ENCODE measurements around the gene BCDIN3D. TPM values are rescaled to one million over a fixed set of nuclear protein-coding genes. Genes with fewer than 3 reads are reported as not detected.
A peak's percentile ranks its signal among the peaks of the same experiment; 100 is the strongest.

The BCDIN3D gene, protein sequence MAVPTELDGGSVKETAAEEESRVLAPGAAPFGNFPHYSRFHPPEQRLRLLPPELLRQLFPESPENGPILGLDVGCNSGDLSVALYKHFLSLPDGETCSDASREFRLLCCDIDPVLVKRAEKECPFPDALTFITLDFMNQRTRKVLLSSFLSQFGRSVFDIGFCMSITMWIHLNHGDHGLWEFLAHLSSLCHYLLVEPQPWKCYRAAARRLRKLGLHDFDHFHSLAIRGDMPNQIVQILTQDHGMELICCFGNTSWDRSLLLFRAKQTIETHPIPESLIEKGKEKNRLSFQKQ
- total RNA-seq = 5.8 TPM
- 4.4 TPM for polyA plus RNA-seq

DNA sequence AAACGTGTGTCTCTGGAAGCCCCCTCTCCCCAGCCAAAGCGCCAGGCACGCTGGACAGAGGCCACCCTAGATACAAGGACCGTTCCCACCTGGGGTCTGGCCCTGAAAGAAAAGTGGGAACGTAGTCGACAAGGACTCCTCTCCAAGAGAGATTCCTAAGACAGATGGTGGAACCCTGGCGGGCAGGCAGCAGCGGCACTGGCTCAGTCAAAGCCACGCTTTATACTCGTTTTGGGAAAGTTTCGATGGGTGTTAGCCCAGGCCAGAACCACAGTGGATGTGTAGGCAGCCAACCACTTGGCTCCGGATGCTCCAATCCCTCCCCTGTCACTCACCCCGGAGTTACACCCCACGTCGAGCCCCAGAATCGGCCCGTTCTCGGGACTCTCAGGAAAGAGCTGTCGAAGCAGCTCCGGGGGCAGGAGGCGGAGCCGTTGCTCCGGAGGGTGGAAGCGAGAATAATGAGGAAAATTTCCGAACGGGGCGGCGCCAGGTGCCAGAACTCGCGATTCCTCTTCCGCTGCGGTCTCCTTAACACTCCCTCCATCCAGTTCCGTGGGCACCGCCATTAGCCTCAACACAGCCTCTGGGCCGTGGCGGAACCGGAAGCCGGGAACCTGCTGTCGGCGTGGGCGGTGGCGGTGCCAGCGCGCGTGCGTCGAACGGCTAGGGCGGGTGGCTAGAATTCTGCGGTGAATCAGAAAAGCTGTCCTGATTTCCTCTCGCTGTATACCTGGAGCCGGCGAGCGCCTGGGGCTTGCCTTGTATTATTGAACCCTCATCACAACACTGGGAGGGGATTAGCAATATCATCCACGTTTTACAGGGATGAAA, at the start of gene BCDIN3D:
Gene BCDIN3D (minus strand): TSS at position 588 of the 834 bp plus-strand sequence. CDS start 19 bp downstream, at position 569.
- WGBS = under 1% methylated on average over 55 of the region's 55 CpGs
- H3K27ac ChIP-seq (ENCODE audit: low read depth) = peak within 1 kb of the TSS; percentile 86
- peak within 1 kb of the TSS; percentile 43 for H3K4me3 ChIP-seq (ENCODE audit: low read depth, low read length)
- DNase-seq (ENCODE audit: extremely low spot score) = peak; percentile 83
- H3K4me1 ChIP-seq (ENCODE audit: insufficient read depth) = no peaks in the 10 kb centered on the region
- no peaks in the 10 kb centered on the region for H3K36me3 ChIP-seq (ENCODE audit: insufficient read depth)

DNA sequence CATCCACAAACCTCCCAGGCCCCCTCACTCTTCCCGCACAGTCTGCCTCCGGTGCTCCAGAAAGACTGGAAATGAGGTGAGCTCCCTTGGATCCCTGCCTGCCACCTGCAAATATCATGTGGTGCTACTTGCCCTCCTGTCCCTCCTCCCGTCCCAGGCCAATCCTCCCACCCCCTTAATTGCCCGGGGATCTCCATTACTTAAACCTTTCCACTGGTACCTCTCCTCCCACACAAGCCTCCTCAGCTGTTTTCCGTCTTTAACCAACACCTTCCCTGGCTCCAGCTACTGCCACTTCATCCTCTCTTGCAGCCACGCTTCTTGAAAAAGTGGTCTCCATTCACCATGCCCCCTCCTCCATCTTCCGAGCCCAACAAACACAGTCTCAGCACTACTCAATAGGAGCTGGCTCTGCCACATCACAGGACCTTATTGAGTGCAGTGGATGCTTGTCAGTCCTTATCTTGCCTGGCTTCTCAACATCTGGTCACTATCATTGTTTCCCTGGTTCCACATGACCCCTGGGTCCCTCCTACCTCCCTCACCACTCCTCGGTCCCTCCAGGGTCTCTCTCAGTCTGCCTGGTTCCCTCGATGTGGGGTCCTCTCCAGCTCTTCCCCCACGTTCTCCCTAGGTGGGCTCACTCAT, 49.3 kb upstream of the BCDIN3D start:
- DNase-seq (ENCODE audit: extremely low spot score) = no peak
- H3K4me3 ChIP-seq (ENCODE audit: low read depth, low read length) = no peak overlapping the region
- H3K36me3 ChIP-seq (ENCODE audit: insufficient read depth) = no peaks in the 10 kb centered on the region
- 74% methylated on average over 10 of the region's 10 CpGs for WGBS
- H3K4me1 ChIP-seq (ENCODE audit: insufficient read depth) = no peaks in the 10 kb centered on the region
- no peak overlapping the region for H3K27ac ChIP-seq (ENCODE audit: low read depth)

DNA sequence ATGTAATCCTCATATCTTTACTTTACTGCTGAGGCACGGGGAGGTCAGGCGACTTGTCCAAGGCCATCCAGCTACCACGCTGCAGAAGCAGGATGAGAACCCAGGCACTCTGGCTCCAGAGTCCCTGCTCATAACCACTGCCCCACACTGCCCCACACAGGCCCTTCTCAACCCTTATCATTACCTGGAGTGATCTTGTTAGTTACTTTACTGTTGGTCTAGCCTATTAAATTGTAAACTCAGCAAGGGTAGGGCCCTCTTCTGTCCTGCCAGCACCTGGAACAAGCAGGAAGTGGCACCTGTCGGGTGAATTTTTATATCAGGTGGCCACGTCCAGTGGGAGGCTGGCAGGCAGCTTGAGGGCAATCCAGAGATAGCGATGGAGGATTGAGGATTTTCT, 48.6 kb upstream of the BCDIN3D start:
- WGBS = 67% methylated on average over 6 of the region's 6 CpGs
- DNase-seq (ENCODE audit: extremely low spot score) = no peak

DNA sequence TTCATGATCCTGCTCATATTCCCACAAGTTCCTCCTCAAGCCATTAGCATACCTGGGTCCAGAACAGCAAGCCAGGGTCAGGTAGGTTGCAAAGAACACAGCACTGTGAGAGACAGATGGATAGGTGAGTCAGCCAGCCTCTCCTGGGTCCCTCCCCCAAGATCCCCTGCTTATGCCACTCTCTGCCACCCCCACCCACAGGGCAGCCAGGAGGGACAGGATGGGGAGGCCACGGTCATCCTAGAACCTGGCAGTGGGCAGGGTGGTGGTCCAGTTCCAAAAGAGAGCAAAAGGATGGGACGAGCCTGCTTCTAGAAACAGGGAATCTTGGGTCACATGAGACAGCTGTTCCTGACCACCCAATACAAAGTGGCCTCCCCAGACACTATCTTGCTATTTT, 48.1 kb upstream of the BCDIN3D start:
- no peak for DNase-seq (ENCODE audit: extremely low spot score)
- Histone ChIP-seq H3K4me3 (ENCODE audit: low read depth, low read length) (no peak overlapping the region), H3K36me3 (ENCODE audit: insufficient read depth) (no peaks in the 10 kb centered on the region), H3K4me1 (ENCODE audit: insufficient read depth) (no peaks in the 10 kb centered on the region), H3K27ac (ENCODE audit: low read depth) (no peak overlapping the region)
- 60% methylated on average over 2 of the region's 2 CpGs for WGBS

More for the DNA sequence above, 48.6 kb upstream of the BCDIN3D start:
- Histone ChIP-seq H3K4me3 (ENCODE audit: low read depth, low read length) (no peak overlapping the region), H3K36me3 (ENCODE audit: insufficient read depth) (no peaks in the 10 kb centered on the region), H3K4me1 (ENCODE audit: insufficient read depth) (no peaks in the 10 kb centered on the region), H3K27ac (ENCODE audit: low read depth) (no peak overlapping the region)

DNA sequence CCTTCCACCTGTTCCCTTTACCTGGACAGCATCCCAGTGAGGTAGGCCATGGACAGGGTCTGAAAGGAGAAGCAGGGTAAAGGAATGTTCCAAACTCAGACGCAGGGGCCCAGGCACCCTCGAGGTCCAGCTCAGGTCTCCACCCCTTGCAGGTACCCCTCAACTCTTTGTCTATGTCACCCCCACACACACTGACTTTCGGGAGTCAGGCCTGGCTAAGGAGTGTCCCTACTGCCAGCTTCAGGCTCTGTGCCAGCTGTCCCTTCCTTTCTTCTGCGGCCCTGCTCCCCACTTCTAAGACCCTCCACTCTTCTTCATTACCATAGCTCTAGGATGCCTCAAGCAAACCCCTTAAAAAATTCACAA, 47.2 kb upstream of the BCDIN3D start:
- DNase-seq (ENCODE audit: extremely low spot score) = no peak
- Histone ChIP-seq H3K27ac (ENCODE audit: low read depth) (no peak overlapping the region), H3K4me3 (ENCODE audit: low read depth, low read length) (no peak overlapping the region), H3K36me3 (ENCODE audit: insufficient read depth) (no peaks in the 10 kb centered on the region), H3K4me1 (ENCODE audit: insufficient read depth) (no peaks in the 10 kb centered on the region)
- WGBS = 91% methylated on average over 4 of the region's 4 CpGs

DNA sequence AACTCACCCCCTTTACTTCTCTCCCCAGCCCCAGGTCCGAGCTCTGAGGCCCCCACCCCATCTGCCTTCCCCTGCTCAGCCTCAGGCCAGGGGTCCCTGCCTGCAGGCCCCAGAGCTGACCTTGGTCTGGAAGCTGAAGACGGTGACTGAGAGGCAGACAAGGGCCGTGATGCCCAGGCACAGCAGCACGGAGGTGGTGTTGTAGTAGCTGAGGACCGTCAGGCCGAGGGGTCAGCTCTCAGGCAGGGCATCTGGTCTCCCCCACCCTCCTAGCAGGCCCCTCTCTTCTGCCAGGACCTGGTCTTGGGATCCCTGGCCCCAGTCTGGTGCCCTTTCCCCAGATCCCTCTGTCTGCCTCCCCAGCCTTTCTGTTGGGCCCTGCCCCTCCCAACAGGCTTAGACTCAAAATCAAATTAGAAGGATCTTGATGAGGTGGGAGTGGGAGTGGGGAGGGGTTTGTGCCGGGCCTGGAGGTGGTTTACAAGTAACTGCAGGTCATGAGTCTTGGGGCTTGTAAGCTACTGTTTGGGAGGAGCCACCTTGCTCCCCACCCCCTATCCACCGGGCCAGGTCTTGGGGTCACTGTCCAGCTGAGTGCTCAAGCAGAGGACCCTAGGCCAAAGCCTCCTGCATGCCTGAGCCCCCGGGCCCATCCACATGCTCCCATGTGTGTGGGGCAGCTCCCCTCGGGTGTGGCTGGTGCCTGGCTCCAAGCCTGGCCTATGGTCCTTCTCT, 46.6 kb upstream of the BCDIN3D start:
- Histone ChIP-seq H3K4me3 (ENCODE audit: low read depth, low read length) (no peak overlapping the region), H3K36me3 (ENCODE audit: insufficient read depth) (no peaks in the 10 kb centered on the region), H3K27ac (ENCODE audit: low read depth) (no peak overlapping the region), H3K4me1 (ENCODE audit: insufficient read depth) (no peaks in the 10 kb centered on the region)
- 88% methylated on average over 10 of the region's 10 CpGs for WGBS
- no peak for DNase-seq (ENCODE audit: extremely low spot score)

DNA sequence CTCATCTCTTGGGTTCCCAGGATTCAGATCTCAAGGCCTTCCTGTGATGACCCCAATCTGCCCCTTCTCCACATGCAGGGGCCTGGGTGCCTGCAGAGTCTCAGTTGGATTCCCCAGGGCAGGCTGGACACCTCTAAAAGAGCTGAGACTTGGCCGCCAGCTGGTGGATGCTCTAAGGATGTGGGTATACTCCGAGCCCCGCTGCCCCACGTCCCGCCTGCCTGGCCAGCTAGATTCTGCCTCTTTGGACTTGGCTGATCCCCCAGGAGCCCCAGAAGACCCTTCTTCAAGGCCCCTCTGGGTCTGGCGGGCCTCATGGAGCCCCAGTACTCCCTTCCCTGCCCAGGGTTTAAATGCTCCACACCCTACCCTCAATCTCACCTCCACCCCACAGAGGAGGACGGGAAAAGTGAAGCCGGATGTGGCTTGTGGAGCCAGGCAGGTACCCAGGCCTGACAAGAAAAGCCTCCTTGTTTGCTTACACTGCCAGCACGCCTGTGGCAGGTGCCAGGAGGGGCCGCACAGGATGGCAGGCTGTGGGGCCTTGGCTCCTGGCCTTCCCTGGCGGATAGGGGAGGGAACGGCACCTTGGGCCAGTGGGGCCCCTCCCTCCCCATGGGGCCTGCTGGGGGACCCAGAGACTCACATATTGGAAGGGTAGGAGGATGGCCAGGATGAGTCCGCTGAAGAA, 45.7 kb upstream of the BCDIN3D start:
- WGBS = 89% methylated on average over 13 of the region's 13 CpGs
- no peak for DNase-seq (ENCODE audit: extremely low spot score)
- Histone ChIP-seq H3K36me3 (ENCODE audit: insufficient read depth) (no peaks in the 10 kb centered on the region), H3K4me1 (ENCODE audit: insufficient read depth) (no peaks in the 10 kb centered on the region), H3K4me3 (ENCODE audit: low read depth, low read length) (no peak overlapping the region), H3K27ac (ENCODE audit: low read depth) (no peak overlapping the region)

DNA sequence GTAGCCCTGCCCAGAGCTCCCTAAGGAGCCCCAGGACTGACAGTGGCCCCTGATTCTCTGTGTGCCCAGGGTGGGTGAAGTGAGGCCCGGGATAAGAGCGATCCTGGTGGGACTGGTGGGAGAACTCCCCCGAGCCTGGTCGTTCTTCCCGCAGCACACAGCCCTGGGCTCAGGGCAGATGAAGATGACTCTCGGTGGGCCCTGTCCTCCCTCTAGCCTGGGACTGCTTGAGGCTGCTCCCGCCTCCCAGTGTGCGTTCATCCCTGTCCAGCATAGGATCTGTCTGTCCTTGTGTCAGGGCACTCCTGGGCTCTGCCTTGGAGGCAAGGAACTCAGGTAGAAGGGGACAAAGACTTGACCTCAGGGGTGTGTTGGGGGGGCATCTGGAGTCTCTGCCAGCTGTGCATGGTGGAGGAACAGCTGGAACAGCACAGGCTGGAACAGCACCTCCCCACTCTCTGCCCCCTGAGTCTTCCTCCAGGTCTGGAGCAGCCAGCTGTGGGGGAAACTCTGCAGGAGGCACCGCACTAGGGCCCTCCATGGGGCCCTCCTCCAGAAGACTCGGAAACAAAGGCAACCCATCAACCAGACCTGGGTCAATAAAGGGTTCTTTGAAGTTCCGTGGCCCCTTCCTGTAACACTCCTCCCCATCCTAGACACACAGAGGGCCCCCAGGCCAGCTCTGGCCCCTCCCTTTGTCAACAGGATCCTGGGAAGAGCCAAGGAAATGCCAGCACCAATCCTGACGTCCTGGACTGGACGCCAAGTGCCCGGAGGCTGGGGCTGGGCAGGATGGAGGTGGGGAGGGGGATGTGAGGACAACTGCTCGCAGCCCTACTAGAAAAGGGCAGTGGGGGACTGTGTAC, 44.9 kb upstream of the BCDIN3D start:
- Histone ChIP-seq H3K27ac (ENCODE audit: low read depth) (no peak overlapping the region), H3K4me3 (ENCODE audit: low read depth, low read length) (no peak overlapping the region), H3K4me1 (ENCODE audit: insufficient read depth) (no peaks in the 10 kb centered on the region), H3K36me3 (ENCODE audit: insufficient read depth) (no peaks in the 10 kb centered on the region)
- DNase-seq (ENCODE audit: extremely low spot score) = no peak
- WGBS = 80% methylated on average over 15 of the region's 15 CpGs

DNA sequence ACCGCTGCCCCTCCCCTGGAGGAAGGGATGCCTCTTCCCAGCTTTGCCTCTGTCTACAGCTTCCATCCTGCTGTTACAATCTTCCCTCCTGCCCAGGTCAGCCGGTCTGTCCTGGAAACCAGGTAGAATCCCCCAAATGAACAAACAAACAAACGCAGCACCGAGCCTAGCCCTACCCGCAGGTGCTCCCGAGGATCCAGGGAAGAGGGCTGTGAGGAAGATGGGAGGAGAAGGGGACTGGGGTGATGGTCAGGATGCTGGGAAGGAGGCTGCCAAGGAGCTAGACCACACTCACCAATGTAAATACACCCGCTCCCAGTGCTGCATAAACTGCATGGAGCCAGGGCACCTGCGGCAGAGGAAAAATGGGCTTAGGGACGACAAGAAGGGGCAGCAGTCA, 44.2 kb upstream of the BCDIN3D start:
- Histone ChIP-seq H3K36me3 (ENCODE audit: insufficient read depth) (no peaks in the 10 kb centered on the region), H3K27ac (ENCODE audit: low read depth) (no peak overlapping the region), H3K4me1 (ENCODE audit: insufficient read depth) (no peaks in the 10 kb centered on the region), H3K4me3 (ENCODE audit: low read depth, low read length) (no peak overlapping the region)
- WGBS = 82% methylated on average over 9 of the region's 9 CpGs
- no peak for DNase-seq (ENCODE audit: extremely low spot score)

DNA sequence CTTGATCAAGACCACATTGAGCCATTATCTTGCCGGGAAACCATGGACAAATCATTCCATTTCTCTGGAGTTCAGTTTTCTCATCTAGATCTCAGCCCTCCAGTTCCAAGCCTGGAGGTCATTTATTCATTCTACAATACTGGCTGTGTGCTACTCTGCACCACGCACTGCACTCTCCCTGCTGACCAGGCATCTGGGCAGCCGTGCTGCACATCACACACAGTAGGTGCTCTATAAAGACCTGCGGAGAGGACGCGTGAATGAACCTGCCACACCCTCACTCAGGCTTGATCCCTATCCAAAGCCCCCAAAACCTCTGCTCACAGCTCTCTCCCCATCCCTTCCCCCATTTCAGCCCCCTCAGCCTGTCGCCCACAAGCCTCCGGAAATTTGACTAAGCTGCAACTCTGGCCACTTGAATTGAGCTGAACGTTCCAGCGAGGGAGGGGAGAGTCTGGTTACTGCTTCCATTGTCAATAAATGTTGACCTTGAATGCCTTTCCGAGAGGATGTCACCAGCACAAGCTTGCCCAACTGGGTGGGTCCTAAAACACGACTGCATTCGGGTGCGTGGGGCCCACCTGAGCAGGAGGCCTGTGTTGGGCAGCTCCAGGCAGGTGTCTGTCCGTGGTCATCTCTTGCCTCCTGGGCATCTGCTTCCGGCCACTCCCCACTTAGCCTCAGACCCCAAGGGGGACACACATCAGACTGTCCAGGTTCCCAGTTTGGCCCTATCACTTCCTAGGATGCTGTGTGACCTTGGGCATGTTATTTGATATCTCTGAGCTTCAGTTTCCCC, 43.0 kb upstream of the BCDIN3D start:
- Histone ChIP-seq H3K4me3 (ENCODE audit: low read depth, low read length) (no peak overlapping the region), H3K36me3 (ENCODE audit: insufficient read depth) (no peaks in the 10 kb centered on the region), H3K4me1 (ENCODE audit: insufficient read depth) (no peaks in the 10 kb centered on the region), H3K27ac (ENCODE audit: low read depth) (no peak overlapping the region)
- 69% methylated on average over 16 of the region's 16 CpGs for WGBS
- DNase-seq (ENCODE audit: extremely low spot score) = no peak

DNA sequence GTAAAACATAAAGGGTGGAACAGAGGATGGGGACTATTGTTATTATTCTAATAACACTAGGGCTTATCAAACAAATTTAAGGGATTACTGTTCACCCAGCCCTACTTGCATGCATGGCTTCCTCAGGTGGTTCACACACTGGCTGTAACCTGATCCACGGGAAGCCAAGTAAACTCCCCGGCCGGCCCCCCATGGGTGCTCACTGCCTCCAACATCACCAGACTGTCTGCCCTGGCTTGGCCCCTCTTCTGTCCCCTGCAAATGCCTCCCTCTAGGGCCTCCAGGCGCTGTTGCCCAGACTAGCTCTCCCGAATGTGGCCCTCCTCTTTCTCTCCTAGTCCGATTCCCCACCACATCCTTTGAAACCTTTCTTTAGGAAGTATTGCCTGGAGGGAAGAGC, 42.2 kb upstream of the BCDIN3D start:
- no peak for DNase-seq (ENCODE audit: extremely low spot score)
- Histone ChIP-seq H3K4me1 (ENCODE audit: insufficient read depth) (no peaks in the 10 kb centered on the region), H3K27ac (ENCODE audit: low read depth) (no peak overlapping the region), H3K4me3 (ENCODE audit: low read depth, low read length) (no peak overlapping the region), H3K36me3 (ENCODE audit: insufficient read depth) (no peaks in the 10 kb centered on the region)
- WGBS = 73% methylated on average over 6 of the region's 6 CpGs
